GM19035 (cell line): Measurements from ENCODE around the gene INVS.
"Not testable (repeated sequence)": the region's sequence is repeated elsewhere in the genome, so short reads cannot be mapped to it uniquely, and the experiment has no call there.

ENCODE experiments used
- ATAC-seq: cut with Tn5 transposase; IDR thresholded peaks from one replicate; pipeline ENCODE4 v1.9.1; 2021; ENCODE audit not compliant: unreplicated experiment

INVS gene

DNA sequence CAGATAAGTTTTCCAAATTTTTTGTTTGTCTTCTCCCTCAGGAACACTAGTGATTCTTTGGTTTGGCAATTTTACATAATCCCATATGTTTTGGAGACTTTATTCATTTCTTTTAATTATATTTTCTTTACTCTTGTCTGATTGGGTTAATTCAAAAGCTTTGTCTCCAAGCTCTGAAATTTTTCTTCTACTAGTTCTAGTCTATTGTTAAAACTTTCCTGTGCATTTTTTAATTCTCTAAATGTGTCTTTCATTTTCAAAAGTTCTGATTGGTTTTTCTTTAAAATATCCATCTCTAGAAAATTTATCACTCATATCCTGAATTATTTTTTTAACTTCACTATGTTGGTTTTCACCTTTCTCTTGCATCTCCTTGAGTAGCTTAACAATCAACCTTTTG, 92.2 kb downstream of the INVS start:
- ATAC-seq, result no peak

DNA sequence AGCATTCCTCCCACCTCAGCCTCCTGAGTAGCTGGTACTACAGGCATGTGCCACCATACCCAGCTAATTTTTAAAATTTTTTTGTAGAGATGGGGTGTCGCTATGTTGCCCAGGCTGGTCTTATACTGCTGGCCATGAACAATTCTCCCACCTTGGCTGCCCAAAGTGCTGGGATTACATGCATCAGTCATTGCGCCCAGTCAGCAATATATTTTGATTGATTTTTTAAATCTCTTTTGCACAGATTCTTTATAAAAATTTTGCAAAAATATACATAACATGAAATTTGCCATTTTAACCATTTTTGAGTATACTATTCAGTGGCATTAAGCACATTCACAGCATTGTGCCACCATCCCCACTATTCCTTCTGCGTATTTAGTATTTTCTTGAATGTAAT, 94.0 kb downstream of the INVS start:
- ATAC-seq, result no peak

DNA sequence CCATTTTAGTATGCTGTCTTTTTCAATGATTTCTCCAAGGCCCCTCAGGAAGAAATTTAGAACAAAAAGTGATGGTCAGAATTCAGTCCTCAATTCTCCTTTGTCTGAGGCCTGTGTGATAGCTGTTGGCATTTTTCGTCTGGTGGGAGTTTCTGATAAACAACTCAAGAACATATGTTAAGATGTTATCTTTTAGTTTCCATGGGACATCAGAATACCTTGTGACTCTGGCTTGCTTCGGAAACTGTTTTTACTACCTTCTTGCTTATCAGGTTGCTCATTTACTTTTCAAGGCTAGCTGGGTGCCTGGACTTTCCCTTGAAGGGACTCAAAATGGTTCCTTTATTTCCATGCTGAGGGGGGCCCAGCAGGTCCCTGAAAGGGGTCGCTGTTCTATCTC, 97.2 kb downstream of the INVS start:
- no peak for ATAC-seq

DNA sequence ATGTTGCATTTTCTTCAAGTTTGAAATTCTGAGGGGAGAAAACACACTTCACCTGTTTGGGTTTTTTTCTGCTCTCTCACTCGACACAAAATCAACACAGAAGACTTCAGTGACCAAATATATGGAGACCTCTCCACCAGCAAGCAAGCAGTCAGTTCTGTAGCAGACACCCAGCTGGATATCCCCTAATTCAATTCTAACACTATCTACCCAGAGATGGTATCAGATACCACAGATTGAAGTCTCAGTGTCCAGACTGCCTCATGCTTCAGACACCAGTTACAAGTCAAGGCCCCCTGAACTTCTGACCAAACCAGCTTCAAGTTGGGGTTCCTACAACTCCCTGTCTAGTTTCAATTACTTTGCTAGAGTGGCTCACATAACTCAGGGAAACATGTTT, 97.8 kb downstream of the INVS start:
- ATAC-seq, result no peak

DNA sequence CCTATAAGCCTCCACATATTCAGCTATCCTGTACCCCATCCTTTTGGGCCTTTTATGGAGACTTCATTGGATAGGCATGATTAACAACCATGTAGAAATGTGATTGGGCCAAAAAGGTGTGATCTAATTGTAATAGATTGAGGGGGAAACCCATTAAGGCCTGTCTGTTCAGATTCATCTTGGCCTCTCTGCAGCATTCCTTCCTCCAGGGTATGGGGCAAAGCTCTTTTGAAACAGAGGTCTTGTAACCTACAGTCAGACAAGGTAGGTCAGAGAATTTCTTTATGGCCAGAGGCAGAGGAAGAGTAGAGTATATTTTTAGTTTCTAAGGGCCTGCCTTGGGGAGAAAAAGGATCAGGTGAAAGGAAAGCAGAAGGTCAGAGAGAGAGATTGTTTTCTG, 98.5 kb downstream of the INVS start:
- no peak for ATAC-seq

DNA sequence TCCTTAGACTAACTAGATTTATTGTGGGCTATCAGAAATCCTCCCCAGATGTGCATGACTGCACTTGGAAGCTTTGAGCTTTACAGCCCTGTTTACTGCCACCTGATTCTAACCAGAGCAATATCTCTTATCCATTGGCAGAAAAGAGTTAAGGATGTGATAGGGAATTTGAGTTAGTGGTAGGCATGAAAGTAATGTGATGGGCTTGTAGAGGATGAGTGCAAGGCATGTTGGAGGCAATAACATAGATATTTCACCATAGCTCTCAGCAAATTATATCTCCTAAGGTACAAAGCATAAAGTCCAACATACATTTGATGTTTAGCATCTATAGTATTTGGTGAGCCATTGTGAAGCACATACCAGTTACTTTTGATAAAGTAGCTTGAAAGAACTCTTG, 103.8 kb downstream of the INVS start:
- no peak for ATAC-seq

DNA sequence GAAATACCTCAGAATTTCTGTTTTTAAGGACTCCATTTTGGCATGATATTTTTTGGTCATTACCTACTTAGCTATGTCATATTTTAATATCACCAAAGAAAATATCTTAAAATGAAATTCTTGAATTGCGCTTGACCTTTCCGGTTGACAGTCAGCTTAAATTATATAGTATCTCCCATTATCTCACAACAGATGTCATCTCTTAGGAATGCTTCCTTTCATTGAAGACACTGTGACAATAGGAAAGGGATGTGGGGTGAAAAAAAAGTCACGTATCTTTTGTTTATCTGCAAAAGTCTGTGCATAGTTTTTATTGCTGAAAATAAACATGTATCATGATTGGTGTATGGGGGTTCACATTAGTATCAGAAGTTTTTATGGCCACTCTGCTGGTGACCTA, 105.8 kb downstream of the INVS start:
- ATAC-seq, result no peak

DNA sequence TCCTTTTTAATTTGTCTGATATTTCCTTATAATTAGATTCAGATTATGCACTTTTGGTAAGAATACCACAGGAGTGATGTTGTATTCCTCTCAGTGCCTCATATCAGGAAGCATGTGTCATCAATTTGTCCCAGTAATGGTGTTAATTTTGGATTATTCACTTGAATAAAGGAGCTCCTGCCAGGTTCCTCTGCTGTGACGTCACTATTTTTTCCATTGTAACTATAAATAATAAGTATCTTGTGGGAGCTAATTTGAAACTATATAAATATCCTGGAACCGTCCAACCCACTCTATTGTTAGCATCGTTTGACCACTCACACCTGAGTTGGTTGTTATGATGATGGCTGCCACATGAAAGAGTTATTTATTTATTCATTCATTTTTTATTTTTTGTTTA, 107.9 kb downstream of the INVS start:
- no peak for ATAC-seq

DNA sequence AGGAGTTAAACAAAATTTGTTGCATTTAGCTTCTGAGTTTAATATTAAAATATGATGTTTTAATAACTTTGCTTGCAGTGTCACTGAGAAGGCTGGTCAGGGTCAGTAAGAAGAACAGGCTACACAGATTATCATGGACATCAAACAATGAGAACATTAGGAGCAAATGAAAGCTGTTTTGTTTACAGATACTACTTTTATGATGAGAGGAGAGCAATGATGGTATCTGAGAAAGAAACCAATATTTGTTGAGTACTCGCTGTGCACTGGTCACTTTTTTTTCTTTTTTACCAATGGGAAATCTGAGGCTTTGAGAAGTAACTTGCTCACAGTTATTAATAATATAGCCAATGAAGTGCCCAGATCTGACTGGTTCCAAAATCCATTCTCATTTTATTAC, 109.6 kb downstream of the INVS start:
- no peak for ATAC-seq

DNA sequence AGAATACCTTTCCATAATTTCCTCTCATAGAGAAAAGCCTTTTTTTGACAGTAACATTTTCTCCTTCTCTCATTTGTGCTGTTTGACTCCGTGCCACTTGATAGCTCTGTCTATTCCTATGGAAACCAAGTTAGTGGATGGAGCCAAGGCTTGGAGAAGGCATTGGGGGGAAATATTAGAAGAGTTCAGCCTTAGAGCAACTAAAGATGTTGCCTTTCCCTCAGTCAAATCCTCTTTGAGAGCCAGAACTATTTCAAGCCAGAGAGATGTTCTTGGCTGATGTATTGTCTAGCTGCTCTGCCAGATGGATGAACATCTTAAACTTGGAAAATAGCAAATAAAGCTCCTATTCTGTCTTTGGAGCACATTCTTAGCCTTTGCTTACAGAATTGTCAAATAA, 112.4 kb downstream of the INVS start:
- ATAC-seq, result no peak

DNA sequence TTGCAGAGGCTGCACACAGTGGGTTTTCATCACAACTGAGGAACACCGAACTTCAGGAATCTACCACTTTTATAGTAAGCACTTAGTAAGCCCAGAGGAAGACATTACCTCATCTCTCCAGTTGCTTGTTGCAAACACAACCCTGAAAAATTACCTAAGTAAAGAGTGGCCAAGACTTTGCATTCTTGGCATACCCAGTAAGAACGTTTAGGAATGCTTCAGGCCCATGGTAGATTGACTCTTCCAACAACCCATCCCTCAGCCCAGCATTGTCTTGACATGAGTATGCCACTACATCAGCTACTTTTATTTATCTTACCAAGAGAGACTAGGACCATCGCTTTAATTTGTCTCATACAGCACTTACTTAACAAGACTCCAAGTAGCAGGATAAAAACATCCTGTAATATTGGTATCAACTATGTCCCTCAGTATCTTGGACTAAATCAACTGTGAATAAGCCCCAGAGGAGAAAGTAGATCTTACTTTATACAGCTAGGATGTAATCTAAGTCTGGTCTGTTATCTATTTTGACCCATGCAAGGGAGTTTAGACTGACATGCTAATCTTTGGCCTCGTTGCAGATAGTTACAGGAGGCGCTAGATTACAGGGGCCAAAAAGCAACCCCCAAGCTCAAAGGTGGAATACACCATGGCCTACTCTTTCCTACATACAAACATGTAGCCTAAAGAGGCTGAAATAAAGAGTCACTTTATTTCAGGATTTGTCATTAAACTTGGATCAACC, 114.9 kb downstream of the INVS start:
- no peak for ATAC-seq

DNA sequence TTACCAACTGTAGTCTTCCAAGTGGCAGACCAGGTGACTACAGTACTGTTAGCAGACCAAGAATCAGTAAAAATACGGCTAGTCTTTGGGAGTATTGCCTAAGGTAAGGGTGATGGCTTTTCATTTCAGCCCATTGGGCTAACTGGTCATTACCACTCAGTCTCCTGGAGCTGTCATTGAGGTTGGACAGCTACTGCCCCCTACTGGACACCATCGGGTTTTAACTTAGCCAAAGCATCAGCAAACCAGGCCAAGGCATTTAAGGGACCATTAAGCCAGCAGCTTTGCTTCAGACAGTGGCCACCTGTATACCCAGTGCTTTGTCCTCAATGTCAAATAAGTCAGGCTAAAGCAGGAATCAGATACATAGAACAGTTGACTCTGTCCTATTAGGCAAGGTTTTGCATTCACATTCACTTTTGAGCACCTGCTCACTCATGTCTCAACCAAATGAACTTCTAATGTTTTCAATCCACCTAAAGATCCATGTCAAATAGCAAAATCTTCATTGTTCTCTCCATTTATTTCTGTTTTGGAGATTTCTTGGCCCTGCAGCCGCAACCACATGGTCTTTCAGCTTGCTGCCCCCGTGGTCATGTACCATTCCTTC, 117.2 kb downstream of the INVS start:
- ATAC-seq, result peak; percentile 78

DNA sequence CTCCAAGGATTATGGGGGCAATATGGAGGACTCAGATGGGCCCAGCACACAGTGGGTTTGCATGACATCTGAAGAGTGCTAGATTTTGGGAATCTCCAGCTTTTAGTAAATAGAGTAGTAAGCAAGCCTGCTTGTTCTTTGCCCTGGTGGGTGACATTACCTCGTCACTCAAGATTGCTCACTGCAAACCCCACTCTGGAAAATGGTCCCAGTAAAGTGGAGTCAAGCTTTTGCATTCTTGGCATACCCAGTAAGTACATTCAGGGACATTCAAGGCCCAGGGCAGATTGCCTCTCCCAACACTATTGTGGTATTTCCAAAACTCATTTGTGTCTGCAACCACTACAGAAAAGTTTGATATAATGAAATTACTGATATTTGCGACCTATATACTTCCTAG, 118.5 kb downstream of the INVS start:
- no peak for ATAC-seq

DNA sequence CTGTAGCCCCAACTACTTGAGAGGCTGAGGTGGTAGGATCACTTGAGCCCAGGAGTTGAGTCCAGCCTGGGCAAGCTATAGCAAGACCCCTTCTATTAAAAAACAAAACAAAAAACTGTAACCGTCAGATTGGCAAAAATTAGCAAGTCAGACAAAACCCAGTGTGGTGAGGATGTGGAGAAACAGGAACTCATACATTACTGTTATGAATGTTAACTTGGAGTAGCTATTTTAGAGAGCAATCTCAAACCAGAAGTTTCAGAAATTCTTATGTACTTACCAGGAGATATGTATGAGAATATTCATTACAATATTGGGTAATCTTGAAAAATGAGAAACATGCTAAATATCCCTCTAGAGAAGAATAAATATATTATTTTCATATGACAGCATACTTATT, 120.3 kb downstream of the INVS start:
- ATAC-seq, result no peak

DNA sequence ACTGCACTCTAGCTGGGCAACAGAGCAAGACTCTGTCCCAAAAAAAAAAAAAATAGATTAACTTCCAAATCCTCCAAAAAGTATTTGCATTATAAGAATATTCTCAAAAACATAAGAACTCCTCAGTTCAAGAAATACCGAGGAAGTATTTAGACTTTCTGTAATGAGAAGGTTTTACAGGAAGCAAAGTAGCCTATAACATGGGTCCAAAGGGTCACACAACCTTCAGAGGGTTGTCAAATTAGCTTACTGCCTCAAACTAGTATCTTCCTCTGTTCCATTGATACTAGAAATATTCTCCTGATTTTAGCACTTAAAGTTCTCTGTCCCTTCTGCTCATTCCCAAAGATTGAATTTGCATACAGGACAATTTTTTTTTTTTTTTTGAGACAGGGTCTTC, 121.9 kb downstream of the INVS start:
- ATAC-seq, result no peak

DNA sequence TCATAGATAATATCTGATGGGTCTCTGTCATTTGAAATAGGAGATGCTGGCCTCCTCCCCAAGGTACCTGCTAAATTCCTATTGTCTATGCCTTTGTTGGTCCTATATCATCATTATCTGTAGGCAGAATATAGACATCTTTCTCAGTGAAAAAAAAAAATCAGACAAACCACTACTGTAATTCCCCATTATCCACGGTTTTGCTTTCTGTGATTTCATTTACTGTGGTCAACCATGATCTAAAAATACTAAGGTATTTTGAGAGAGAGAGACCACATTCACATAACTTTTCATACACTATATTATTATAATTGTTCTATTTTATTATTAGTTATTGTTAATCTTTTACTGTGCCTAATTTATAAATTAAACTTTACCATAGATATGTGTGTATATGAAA, 122.5 kb downstream of the INVS start:
- ATAC-seq, result no peak

DNA sequence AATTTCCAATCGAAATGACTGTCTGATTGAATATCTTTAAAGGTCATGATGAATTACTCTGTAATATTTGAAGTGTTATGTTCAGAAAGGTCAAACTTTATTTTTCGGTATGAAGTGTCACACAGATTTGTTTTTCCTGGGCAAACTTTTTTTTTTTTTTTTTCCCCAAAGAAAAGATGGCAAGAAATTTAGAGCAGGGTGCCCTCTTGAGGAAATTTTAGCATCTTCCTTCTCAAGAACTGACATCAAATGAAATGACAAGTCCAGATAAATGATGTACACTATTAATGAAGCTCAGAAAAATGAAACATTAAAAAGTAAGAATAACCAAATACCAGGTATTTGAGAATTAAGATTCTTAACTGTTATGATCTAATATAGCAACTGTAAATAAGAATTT, 123.6 kb downstream of the INVS start:
- no peak for ATAC-seq

DNA sequence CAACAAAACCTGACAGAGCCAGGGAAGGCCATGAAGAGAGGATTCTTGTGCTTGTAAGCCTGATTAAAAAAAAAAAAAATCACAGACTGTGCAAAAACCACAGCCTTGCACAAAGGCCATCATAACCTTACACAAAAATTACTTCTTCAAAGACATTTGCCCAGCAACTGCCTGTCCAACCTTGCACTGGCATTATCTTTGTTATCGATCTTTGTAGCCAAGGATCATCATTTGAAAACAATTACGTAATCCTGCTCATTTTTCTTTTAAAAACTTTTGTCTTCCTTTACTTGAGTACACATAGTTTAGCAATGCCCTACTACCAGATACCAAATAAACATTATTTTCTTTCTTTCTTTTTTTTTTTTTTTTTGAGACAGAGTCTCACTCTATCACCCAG, 128.6 kb downstream of the INVS start:
- no peak for ATAC-seq

DNA sequence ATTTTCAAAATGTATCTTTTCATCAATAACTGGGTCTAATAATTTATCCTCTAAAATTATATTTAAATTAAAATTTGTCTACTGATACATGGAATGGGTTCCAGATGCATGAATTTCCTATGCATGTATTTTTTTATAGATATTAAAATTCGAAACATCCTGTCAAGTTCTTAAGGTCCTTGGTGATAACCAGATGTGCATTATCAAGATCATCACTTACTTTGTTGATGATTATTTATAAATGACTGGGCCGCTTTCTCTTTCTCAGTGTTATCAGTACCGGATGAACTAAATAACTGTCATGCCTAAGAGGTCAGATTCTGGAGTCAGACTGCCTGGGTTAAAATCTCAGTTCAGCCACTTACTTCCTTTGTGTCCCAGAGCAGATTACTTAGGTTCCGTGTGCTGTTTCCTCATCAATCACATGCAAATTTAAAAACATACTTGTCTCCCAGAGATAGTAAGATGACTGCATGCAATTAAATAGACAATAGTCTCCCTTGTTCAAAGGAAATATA, 129.4 kb downstream of the INVS start:
- ATAC-seq, result no peak

DNA sequence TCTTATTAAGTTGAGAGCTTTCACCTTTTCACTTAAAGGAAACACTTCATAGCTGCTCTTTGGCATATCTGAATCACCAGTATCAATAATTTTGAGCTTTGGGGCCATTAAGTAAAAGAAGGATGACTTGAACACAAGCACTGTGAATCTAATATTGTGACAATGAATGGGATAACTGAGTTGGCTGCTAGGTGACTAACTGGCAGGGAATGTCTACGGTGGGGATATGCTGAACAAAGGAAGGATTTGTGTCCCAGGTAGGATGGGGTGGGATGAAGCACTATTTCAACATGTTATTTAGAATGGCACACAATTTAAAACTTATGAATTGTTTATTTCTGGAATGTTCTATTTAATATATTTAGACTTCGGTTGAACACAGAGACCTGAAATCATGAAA, 130.1 kb downstream of the INVS start:
- ATAC-seq, result no peak

DNA sequence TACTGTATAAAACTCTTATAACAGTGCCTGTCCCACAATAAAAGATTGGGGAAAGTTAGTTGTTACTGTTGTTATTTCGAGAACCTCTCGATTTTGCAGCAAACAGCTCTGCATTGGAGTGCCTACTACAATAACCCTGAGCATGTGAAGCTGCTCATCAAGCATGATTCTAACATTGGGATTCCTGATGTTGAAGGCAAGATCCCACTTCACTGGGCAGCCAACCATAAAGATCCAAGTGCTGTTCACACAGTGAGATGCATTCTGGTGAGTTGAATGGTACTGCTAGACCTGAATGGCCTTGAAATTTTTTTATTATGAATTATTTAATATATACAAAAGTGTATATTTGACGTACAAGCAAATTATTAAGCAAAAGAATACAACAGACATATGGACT, 130.5 kb downstream of the INVS start:
- ATAC-seq, result no peak

DNA sequence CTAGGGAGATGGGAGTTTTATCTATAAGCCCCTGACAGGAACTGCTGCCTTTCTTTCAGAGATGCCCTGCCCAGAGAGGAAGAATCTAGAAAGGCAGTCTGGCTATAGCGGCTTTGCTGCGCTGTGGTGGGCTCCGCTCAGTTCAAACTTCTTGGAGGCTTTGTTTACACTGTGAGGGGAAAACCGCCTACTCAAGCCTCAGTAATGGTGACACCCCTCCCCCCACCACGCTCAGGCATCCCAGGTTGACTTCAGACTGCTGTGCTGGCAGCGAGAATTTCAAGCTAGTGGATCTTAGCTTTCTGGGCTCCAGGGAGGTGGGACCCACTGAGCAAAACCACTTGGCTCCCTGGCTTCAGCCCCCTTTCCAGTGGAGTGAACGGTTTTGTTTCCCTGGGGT, 137.9 kb downstream of the INVS start:
- ATAC-seq, result not testable (repeated sequence)

DNA sequence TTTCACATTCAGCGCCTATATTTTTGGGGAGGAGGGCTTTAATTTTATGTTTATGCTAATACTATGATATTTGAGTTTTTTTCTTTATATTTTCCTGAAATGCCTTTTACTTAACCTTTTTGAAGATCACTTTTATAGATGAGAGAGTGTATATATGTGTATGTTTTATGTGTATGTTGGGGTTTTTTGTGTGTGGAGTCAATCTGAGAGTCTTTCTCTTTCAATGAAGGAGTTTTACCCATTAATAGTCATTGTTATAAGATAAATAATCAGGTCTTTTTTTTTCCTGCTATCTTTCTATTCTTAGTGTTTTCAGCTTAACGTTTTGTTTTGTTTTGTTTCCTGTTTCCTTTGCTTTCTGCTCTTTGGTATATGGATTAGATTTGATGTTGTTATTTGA, 141.5 kb downstream of the INVS start:
- ATAC-seq, result no peak
